Erythroblast (primary cell): ENCODE measurements around the gene MBNL2.

Experiments
- GATA1 ChIP-seq: IDR thresholded peaks from 2 replicates; pipeline ENCODE4 v1.6.1; 2011; ENCODE audit warnings: low read depth, mild to moderate bottlenecking, control low read depth, low read length, moderate library complexity
- POLR2A ChIP-seq: IDR thresholded peaks from 2 replicates; pipeline ENCODE4 v1.6.1; 2011; ENCODE audit warnings: mild to moderate bottlenecking, low read length

DNA sequence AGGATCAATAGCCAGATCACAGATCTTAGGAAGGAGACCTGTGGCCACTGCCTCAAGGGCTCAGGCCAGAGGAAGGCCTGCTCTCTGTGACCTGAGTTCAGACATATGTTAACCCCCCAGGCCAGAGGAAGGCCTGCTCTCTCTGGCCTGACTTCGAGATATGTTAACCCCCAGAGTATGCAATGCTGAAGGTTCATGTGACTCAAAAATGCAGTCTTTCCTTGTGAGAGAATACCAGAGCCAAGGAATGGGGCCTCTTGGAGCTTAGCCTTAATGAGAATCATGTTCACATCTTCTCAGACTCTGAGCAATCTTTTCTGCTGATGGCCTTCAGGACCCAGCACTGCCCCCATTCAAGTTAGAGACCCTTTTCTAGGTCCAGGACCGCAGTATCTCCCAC is 36.7 kb downstream of the MBNL2 start:
- TF ChIP-seq POLR2A (no peak), GATA1 (no peak)
